ENCODE measurements around the gene JAK1.
"Not testable (repeated sequence)": the region's sequence is repeated elsewhere in the genome, so short reads cannot be mapped to it uniquely, and the experiment has no call there.

JAK1 gene

GRCh38 chr1:64948216-64948615 is 18.1 kb downstream of the JAK1 start:
- FAIRE-seq: no peak

DNA sequence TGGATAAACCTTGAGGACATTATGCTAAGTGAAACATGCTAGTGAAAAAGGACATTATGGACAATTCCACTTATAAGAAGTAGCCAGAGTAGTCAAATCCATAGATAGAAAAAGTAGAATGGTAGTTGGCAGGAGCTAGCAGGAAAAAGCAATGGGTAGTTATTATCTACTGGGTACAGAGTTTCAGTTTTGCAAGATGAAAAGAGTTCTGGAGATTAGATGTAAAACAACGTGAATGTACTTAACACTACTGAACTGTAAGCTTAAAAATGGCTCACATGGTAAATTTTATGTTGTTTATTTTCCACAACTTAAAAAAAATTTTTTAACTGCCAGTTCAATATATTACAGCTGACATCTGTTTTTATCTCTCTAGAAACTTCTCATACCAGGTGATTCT is 19.4 kb downstream of the JAK1 start:
- FAIRE-seq: no peak

DNA sequence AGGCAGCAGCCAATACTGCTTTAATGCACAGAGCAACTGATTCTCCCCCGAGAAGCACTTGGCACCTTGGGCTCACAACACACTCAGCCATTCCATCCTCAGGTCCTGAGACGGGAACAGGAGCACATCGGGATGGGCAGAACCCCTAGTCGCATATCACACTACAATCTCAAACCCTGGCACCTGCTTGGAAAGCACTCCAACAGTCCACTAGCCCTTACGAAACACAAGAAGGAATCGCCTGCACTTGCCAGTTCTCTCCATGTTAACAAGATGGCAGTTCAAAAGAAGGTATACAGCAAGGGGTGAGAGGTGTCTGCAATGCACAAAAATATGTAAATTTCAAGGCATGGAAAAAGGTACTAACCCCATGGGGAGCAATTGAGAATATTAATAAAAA is 21.4 kb downstream of the JAK1 start:
- FAIRE-seq: no peak

DNA sequence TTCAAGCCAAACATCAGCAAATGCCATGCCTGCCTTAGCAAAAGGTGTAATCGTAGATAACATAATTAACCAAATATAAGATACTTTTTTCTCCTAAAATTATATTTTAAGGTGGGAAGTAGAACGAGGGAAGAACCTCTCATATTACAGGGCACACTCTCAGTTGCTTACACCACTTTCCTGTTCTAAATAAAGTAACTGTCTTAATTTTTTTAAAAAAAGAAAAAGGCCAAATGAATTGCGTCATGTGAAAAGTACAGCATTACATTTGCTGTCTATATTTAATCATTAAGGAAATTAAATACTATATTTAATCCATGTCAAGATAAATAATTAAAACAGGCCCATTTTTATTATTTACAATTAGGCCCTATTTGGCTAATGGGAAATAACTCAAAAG is 23.7 kb downstream of the JAK1 start:
- FAIRE-seq: no peak

DNA sequence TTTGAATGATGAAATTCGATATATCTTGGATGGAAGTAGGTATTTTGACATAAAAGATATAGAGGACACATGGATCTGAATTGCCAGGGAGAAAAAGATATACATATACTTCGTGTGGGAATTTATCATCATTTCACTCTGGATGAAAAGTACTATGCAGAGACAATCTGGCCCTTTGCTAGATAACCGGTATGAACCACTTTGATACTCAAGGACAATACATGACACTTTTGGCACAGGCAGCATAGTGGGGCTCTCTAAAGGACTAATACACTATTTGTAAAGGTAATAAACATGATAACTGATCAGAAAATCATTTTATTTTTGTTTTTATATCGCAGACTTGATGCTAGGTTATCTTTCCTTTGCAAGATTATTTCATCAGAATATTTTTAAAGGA is 24.2 kb downstream of the JAK1 start:
- FAIRE-seq: no peak

- FAIRE-seq: no peak
Measured at GRCh38 chr1:64941461-64942117, 24.8 kb downstream of the JAK1 start.

DNA sequence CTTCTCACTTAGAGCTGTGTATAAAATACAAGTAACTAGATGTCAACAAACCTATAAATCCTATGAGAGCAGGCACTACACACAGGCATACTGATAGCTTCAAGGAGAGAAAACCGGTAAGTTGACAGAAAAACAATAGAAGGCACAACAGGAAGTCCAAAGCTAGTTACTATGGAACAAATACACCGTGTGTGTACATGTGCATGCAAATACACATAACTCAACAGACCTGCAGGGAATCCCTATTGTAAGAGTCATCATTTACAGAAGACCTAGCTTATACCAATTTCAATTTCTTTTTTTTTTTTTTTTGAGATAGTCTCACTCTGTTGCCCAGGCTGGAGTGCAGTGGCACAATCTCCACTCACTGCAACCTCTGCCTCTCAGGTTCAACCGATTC is 26.3 kb downstream of the JAK1 start:
- no peak for FAIRE-seq

GRCh38 chr1:64938991-64939390 is 27.4 kb downstream of the JAK1 start:
- FAIRE-seq: no peak

- FAIRE-seq: no peak
Measured at GRCh38 chr1:64936956-64937355, 29.4 kb downstream of the JAK1 start.

DNA sequence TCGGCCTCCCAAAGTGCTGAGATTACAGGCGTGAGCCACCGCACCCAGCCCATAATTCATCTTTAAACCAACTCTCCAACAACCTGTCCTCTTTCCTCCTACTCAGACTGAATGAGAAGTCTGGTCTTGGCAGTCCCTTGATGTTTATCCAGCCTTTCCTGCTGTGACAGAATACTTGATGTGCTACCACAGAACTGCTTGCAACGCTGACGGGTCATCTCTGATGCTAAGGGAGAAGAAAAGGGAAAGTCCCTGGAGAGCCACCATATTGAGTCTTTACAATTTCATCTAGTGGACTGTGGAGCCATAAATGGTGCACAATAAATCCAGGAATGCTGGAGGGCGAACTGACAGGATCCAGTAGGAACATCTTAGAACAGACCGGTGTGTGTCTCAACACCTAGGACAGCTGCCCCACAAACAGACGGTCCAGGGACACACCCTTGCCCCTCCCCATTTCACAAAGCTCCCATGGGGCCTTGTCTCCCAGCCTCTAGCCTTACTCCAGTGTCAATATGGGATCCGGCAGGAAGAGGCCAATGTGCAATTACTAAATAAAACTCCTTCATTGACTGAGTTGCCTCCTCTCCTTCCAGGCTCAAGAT is 30.7 kb downstream of the JAK1 start:
- FAIRE-seq: no peak

GRCh38 chr1:64934878-64935275 is 31.5 kb downstream of the JAK1 start:
- FAIRE-seq: no peak

DNA sequence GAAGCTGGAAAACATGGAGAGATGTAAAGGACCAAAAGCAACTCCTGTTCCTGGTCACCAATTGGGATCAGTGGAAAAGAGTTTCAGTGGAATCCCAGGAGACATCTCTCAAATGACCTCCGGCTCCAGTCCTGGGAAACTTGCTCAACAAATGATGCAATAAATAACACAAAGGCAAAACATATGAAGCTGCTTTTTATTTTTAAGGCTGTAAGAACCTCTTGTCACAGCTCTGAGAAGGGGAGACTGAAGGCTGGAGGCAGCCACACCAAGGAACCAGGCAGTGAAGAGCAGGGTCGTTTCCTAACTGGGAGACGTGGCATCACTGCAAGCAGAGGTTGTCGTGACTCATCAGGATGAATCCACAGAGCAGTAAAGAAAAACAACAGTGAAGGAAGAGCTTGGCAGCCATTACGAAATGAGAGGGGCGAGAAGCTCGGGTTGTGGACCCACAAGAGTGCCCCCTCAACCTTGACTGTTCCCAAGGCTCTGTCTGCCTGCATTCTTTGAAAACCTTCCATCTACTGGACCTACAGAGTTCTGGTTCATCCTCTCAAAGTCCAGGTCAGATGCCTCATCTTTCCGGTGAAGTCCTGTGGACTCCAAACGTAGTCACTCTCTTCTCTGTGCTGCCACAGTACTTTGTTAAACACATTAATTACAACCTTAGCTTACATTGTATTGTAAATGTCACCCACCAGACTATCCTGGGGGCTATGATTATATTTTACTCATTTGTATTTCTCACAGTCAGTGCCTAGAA is 32.1 kb downstream of the JAK1 start:
- no peak for FAIRE-seq

GRCh38 chr1:64933296-64934070 is 32.9 kb downstream of the JAK1 start:
- no peak for FAIRE-seq

GRCh38 chr1:64932962-64933295 is 33.4 kb downstream of the JAK1 start:
- no peak for FAIRE-seq

GRCh38 chr1:64930640-64931039 is 35.7 kb downstream of the JAK1 start:
- FAIRE-seq: not testable (repeated sequence)

- no peak for FAIRE-seq
Measured at GRCh38 chr1:64929221-64929620, 37.1 kb downstream of the JAK1 start.

GRCh38 chr1:64928325-64928724 is 38.0 kb downstream of the JAK1 start:
- FAIRE-seq: no peak

- no peak for FAIRE-seq
Measured at GRCh38 chr1:64925594-64925993, 40.8 kb downstream of the JAK1 start.

DNA sequence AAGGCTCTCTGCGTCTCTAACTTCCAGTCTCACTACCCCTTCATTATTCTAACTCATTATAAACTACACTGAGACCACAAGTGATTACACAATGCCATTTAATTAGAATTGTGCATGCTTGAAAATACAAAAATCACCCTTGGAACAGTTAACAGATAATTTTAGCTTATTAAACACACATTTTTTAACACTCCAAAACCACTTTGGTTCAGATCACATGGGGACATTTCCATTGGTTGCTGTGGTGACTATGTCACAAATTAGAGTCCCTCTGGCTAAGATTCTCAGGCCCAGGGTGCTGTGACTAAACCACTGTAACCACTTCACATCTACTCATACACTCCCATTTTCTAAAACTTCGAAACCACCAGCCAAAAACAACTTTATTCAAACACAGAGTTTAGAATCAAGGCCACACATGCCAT is 43.0 kb downstream of the JAK1 start:
- no peak for FAIRE-seq

GRCh38 chr1:64922336-64922735 is 44.0 kb downstream of the JAK1 start:
- FAIRE-seq: no peak

- FAIRE-seq: no peak
Measured at GRCh38 chr1:64921771-64922170, 44.6 kb downstream of the JAK1 start.

- FAIRE-seq: no peak
Measured at GRCh38 chr1:64920941-64921589, 45.3 kb downstream of the JAK1 start.

GRCh38 chr1:64919120-64919519 is 47.2 kb downstream of the JAK1 start:
- not testable (repeated sequence) for FAIRE-seq
